ENCODE measurements around the gene VWA3A.

DNA sequence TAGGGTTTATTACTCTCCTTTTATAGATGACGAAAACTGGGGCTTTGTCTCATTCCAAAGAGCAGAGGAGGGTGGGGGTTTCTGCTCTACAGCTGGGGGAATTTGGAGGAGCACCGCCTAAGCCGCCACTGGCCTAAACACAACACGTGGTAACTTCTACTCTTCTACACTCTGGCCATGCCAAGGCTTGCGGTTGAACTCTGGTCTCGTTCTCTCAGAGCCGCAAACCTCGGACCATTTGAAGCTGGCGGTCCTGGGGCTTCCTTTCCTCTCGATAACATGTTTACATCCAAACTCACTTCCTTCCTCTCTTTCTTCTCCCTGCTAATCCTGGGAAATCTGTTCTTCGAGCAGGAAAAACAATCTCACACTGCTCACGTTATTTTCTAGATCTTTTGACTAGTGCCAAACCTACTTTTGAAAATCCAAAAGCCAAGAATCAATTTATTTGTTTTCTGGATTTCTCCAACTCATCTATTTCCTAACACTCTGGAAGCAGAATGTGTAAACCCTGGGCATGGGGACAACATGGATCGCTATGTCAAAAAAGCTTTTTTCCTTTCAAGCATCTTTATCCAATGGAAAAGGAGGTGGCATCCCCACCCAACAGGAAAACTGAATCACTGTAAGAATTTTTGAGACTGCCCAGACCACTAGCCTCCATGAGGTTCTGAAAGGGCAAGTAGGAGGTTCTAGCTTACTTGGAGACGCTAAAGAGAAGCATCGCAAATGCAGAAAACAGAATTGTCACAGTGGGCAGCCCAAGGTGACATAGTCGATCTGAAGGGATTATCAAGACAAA is 100.1 kb downstream of the VWA3A start:
- TF ChIP-seq POLR2A (IDR thresholded peaks at IDR 0.05; ENCODE audit: low read length) (peak; percentile 33), GATA1 (IDR thresholded peaks at IDR 0.05; ENCODE audit: low read depth, low read length) (no peak)

Data from erythroblast (primary cell).